DND-41 (cell line): ENCODE measurements around the gene SLITRK2.

ENCODE experiments used
- ATAC-seq: fragments of 200-7000 bp; cut with Tn5 transposase; 3 replicates; pipeline ENCODE4 v1.9.1; 2021; ENCODE audit warnings: low read depth; ENCODE audit not compliant: insufficient read depth
- DNase-seq: peaks from one replicate; pipeline ENCODE4 v3.0.0-alpha.2; 2020
- H2AFZ ChIP-seq: 2 replicates; pipeline ENCODE4 v1.6.0; 2012; ENCODE audit warnings: low read depth, low read length
- H3K27ac ChIP-seq: 2 replicates; pipeline ENCODE4 v1.5.1; 2012; ENCODE audit warnings: low read length, inconsistent platforms
- H3K27me3 ChIP-seq: fragments of 200-600 bp; sonication (generic); 2 replicates; pipeline ENCODE4 v1.6.0; 2012; ENCODE audit warnings: low read length, mild to moderate bottlenecking, inconsistent platforms; ENCODE audit not compliant: insufficient read depth, poor library complexity
- H3K36me3 ChIP-seq: 2 replicates; pipeline ENCODE4 v1.5.1; 2012; ENCODE audit warnings: low read length, inconsistent platforms; ENCODE audit not compliant: insufficient read depth
- H3K4me1 ChIP-seq: 2 replicates; pipeline ENCODE4 v1.5.1; 2012; ENCODE audit warnings: mild to moderate bottlenecking, low read length; ENCODE audit not compliant: insufficient read depth
- H3K4me2 ChIP-seq: 2 replicates; pipeline ENCODE4 v1.6.0; 2012; ENCODE audit warnings: mild to moderate bottlenecking, moderate library complexity, low read length, inconsistent platforms; ENCODE audit not compliant: insufficient read depth
- H3K4me3 ChIP-seq, 2 experiments: fragments of 200-600 bp in 1 of 2; shearing (Covaris generic) in 1 of 2; 2 replicates each; pipeline ENCODE4 v1.5.1; 2012 to 2016; ENCODE audit warnings: inconsistent platforms in 2 of 2, low read length in 2 of 2, mild to moderate bottlenecking in 2 of 2, low read depth in 1 of 2, moderate library complexity in 1 of 2
- H3K79me2 ChIP-seq: 2 replicates; pipeline ENCODE4 v1.6.0; 2012; ENCODE audit warnings: low read length, inconsistent platforms; ENCODE audit not compliant: insufficient read depth
- H3K9ac ChIP-seq: 2 replicates; pipeline ENCODE4 v1.6.0; 2012; ENCODE audit warnings: low read depth, mild to moderate bottlenecking, inconsistent platforms, low read length, moderate library complexity
- H3K9me3 ChIP-seq: 2 replicates; pipeline ENCODE4 v1.5.1; 2012; ENCODE audit warnings: low read length, moderate library complexity, mild to moderate bottlenecking, inconsistent platforms; ENCODE audit not compliant: insufficient read depth, severe bottlenecking
- H4K20me1 ChIP-seq: 2 replicates; pipeline ENCODE4 v1.6.0; 2012; ENCODE audit warnings: low read length; ENCODE audit not compliant: insufficient read depth
- EZH2 ChIP-seq: IDR thresholded peaks from 3 replicates; pipeline ENCODE4 v1.6.1; 2012; ENCODE audit warnings: borderline replicate concordance, low read depth, mild to moderate bottlenecking, moderate library complexity, low read length, inconsistent platforms; ENCODE audit not compliant: severe bottlenecking
- TF ChIP-seq, protein P1 (sequence below): IDR thresholded peaks from 2 replicates; pipeline ENCODE4 v1.5.1; 2012; ENCODE audit warnings: borderline replicate concordance, low read length, moderate library complexity, mild to moderate bottlenecking; ENCODE audit not compliant: poor library complexity, severe bottlenecking; ENCODE audit errors: extremely low read depth

SLITRK2 gene, protein sequence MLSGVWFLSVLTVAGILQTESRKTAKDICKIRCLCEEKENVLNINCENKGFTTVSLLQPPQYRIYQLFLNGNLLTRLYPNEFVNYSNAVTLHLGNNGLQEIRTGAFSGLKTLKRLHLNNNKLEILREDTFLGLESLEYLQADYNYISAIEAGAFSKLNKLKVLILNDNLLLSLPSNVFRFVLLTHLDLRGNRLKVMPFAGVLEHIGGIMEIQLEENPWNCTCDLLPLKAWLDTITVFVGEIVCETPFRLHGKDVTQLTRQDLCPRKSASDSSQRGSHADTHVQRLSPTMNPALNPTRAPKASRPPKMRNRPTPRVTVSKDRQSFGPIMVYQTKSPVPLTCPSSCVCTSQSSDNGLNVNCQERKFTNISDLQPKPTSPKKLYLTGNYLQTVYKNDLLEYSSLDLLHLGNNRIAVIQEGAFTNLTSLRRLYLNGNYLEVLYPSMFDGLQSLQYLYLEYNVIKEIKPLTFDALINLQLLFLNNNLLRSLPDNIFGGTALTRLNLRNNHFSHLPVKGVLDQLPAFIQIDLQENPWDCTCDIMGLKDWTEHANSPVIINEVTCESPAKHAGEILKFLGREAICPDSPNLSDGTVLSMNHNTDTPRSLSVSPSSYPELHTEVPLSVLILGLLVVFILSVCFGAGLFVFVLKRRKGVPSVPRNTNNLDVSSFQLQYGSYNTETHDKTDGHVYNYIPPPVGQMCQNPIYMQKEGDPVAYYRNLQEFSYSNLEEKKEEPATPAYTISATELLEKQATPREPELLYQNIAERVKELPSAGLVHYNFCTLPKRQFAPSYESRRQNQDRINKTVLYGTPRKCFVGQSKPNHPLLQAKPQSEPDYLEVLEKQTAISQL

DNA sequence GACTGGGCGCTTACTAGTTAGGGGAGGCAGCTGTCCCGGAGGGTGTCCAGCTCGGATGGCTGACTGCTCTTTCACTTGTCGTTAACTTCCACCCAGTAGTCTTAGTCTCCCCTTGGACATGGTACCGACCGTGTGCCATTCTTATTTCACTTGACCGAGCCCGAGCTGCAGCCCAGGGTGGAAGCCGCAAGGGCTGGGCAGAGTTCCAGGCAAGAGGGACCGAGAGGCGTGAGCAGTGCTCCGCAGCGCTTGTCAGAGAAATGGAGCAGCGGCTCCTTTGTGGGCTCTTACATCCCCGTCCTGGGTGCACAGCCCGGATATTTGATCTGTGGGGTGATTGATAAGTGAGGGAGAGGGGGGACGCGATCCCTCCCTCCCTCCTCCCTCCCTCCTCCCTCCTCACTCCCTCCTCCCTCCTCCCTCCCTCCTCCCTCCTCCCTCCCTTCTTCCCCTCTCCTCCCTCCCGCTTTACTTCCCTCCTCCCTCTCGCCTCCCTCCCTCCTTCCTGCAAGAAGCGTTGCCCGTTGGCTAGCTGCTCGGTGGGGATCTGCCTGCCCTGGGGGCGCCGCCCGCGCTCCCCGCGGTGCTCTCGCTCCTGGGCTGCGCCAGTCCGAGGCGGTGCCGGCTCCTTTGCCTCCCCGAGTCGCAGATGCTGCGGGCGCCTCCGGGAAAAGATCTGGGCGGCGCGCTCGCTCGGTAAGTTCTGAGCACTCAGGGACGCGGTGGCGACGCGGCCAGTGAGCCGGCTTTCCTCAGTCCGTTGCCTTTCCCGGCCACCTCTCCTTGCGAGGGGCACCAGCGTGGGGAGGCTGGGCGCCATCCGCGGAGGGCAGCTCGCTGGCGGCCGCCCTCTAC, at the start of gene SLITRK2:
Gene SLITRK2, plus strand, starts transcription at position 499 of the 855 bp plus-strand sequence. CDS start 4,597 bp downstream, outside the sequence.
- ATAC-seq (no peak), DNase-seq (no peak)
- Histone ChIP-seq H3K27me3 (no peaks in the 10 kb centered on the region), H4K20me1 (no peaks in the 10 kb centered on the region), H3K27ac (no peak within 1 kb of the TSS), H3K36me3 (no peaks in the 10 kb centered on the region), H3K4me2 (no peak within 1 kb of the TSS), H2AFZ (no peak within 1 kb of the TSS), H3K9me3 (no peaks in the 10 kb centered on the region), H3K4me1 (no peaks in the 10 kb centered on the region), H3K4me3 (no peak within 1 kb of the TSS), H3K9ac (no peak within 1 kb of the TSS), H3K79me2 (no peaks in the 10 kb centered on the region)
- no peak for TF ChIP-seq EZH2
- TF ChIP-seq, protein P1, sequence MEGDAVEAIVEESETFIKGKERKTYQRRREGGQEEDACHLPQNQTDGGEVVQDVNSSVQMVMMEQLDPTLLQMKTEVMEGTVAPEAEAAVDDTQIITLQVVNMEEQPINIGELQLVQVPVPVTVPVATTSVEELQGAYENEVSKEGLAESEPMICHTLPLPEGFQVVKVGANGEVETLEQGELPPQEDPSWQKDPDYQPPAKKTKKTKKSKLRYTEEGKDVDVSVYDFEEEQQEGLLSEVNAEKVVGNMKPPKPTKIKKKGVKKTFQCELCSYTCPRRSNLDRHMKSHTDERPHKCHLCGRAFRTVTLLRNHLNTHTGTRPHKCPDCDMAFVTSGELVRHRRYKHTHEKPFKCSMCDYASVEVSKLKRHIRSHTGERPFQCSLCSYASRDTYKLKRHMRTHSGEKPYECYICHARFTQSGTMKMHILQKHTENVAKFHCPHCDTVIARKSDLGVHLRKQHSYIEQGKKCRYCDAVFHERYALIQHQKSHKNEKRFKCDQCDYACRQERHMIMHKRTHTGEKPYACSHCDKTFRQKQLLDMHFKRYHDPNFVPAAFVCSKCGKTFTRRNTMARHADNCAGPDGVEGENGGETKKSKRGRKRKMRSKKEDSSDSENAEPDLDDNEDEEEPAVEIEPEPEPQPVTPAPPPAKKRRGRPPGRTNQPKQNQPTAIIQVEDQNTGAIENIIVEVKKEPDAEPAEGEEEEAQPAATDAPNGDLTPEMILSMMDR: no peak

DNA sequence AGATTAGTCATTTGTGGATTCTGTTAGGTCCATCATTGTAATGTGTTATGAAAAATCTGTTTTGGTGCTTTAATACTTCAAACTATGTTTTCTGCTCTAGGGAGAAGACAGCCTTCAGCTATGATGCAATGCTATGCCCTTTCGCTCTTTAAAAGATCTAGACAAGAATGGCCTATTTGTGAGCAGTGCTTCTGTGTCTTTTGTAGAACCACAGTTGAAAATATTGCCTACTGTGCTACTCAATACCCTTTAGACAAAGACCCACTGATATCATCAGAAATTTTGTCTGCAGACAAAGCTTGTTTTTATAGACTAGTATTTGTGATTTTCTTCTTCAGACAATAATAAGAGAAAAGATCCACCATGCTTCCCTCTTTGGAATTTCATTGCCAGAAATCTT, 44.6 kb upstream of the SLITRK2 start:
- Histone ChIP-seq H3K27ac (no peak overlapping the region), H3K4me3 (no peak overlapping the region), H4K20me1 (no peaks in the 10 kb centered on the region), H3K36me3 (no peaks in the 10 kb centered on the region), H3K4me1 (no peaks in the 10 kb centered on the region), H3K4me2 (no peak overlapping the region), H3K27me3 (no peaks in the 10 kb centered on the region), H2AFZ (no peak overlapping the region), H3K79me2 (no peaks in the 10 kb centered on the region), H3K9me3 (no peaks in the 10 kb centered on the region), H3K9ac (no peak overlapping the region)
- TF ChIP-seq, protein P1: no peak
- no peak for TF ChIP-seq EZH2
- DNase-seq: no peak
- no peak for ATAC-seq

DNA sequence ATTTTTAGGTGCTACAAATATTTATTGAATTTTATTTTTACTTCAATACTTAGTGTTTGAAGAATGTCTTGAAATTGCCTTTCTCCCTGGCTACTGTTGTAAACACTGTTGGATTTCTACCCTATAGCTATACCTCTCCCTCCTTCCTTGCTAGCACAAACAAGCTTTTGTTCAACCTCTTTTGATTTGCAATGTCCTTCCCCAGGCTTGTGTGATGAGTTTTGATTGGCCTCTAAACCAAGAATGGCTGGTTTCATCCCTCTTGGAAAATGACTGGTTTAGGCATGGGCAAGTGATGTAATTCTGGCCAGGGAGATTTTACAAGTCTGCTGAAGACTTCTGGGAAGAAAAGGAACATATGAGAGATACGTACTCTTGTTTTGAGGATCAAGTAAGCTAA, 25.3 kb upstream of the SLITRK2 start:
- no peak overlapping the region for H3K4me3 ChIP-seq
- H2AFZ ChIP-seq: no peak overlapping the region
- ATAC-seq (no peak), DNase-seq (no peak)
- H3K4me2 ChIP-seq: no peak overlapping the region
- H3K9me3 ChIP-seq: no peaks in the 10 kb centered on the region
- no peak for TF ChIP-seq EZH2
- TF ChIP-seq, protein P1: no peak
- H3K9ac ChIP-seq: no peak overlapping the region
- no peaks in the 10 kb centered on the region for H3K36me3 ChIP-seq
- no peaks in the 10 kb centered on the region for H4K20me1 ChIP-seq
- H3K4me1 ChIP-seq: no peaks in the 10 kb centered on the region
- no peaks in the 10 kb centered on the region for H3K79me2 ChIP-seq
- H3K27me3 ChIP-seq: no peaks in the 10 kb centered on the region
- H3K27ac ChIP-seq: no peak overlapping the region
